PC-3 (cell line): ENCODE data around the gene SYNGR2. TPM values are rescaled to one million over a fixed set of nuclear protein-coding genes. Genes with fewer than 3 reads are reported as not detected.

Experiments
- ATAC-seq: fragments of 200-7000 bp; cut with Tn5 transposase; 2 replicates; pipeline ENCODE4 v1.9.1; 2020; ENCODE audit warnings: mild to moderate bottlenecking, moderate library complexity
- BruUV-seq: library from RNA; stranded (reverse); fragments of 400-500 nt; replicated peaks from 2 replicates; lab custom pipeline; 2021; lab: Mats Ljungman, UMichigan
- CTCF ChIA-PET: fragments of 300-600 bp; sonication (Branson Sonifier 250); formaldehyde crosslinking; loops from one replicate; lab custom pipeline; 2022; ENCODE audit warnings: antibody characterized with exemption; lab: Charles Lee
- POLR2A ChIA-PET: fragments of 300-600 bp; sonication (Branson Sonifier 250); formaldehyde crosslinking; loops from one replicate; lab custom pipeline; 2022; ENCODE audit warnings: antibody characterized with exemption; ENCODE audit not compliant: unreplicated experiment; lab: Charles Lee
- DNase-seq: peaks from one replicate; pipeline ENCODE4 v3.0.0-alpha.2; 2015
- H2AFZ ChIP-seq: fragments of 300-600 bp; sonication (generic); 2 replicates; pipeline ENCODE4 v1.6.0; 2016; ENCODE audit warnings: antibody characterized with exemption, low read length
- H3F3A ChIP-seq: fragments of 300-600 bp; sonication (generic); one replicate; pipeline ENCODE4 v1.6.0; 2017; ENCODE audit warnings: antibody characterized with exemption, low read length, control low read depth, mild to moderate bottlenecking; ENCODE audit not compliant: unreplicated experiment
- H3K27ac ChIP-seq: fragments of 300-600 bp; sonication (generic); 2 replicates; pipeline ENCODE4 v1.5.1; 2016; ENCODE audit warnings: mild to moderate bottlenecking, low read length
- H3K27me3 ChIP-seq: fragments of 300-600 bp; sonication (generic); 2 replicates; pipeline ENCODE4 v1.6.1; 2016; ENCODE audit warnings: low read length, mixed read lengths
- H3K36me3 ChIP-seq: fragments of 300-600 bp; sonication (generic); 2 replicates; pipeline ENCODE4 v1.6.1; 2016; ENCODE audit warnings: low read depth, mixed run types, low read length, mixed read lengths
- H3K4me1 ChIP-seq: fragments of 300-600 bp; sonication (generic); 2 replicates; pipeline ENCODE4 v1.5.1; 2016; ENCODE audit warnings: low read length; ENCODE audit not compliant: insufficient read depth
- H3K4me2 ChIP-seq: fragments of 300-600 bp; sonication (generic); 2 replicates; pipeline ENCODE4 v1.6.0; 2016; ENCODE audit warnings: low read length
- H3K4me3 ChIP-seq: fragments of 300-600 bp; sonication (generic); 2 replicates; pipeline ENCODE4 v1.5.1; 2016; ENCODE audit warnings: mild to moderate bottlenecking, low read length, mixed read lengths
- H3K79me2 ChIP-seq: fragments of 300-600 bp; sonication (generic); 2 replicates; pipeline ENCODE4 v1.6.1; 2017; ENCODE audit warnings: low read length, mixed read lengths
- H3K9ac ChIP-seq: fragments of 300-600 bp; sonication (generic); 2 replicates; pipeline ENCODE4 v1.6.0; 2016; ENCODE audit warnings: mild to moderate bottlenecking, low read length
- H3K9me2 ChIP-seq: fragments of 300-600 bp; sonication (generic); replicated peaks from 2 replicates; pipeline ENCODE4 v1.6.1; 2016; ENCODE audit warnings: mixed run types, low read length, mixed read lengths
- H3K9me3 ChIP-seq: fragments of 300-600 bp; sonication (generic); 2 replicates; pipeline ENCODE4 v1.6.1; 2016; ENCODE audit warnings: low read length, mixed read lengths
- H4K20me1 ChIP-seq: fragments of 300-600 bp; sonication (generic); 2 replicates; pipeline ENCODE4 v1.6.1; 2016; ENCODE audit warnings: low read length, mixed read lengths
- CTCF ChIP-seq: fragments of 300-600 bp; sonication (generic); conservative IDR thresholded peaks from 2 replicates; pipeline ENCODE4 v1.5.1; 2017; ENCODE audit warnings: antibody characterized with exemption, low read depth, mild to moderate bottlenecking, low read length
- EZH2 ChIP-seq: fragments of 300-600 bp; sonication (generic); IDR thresholded peaks from one replicate; pipeline ENCODE4 v1.6.1; 2017; ENCODE audit warnings: antibody characterized with exemption, mild to moderate bottlenecking, low read length; ENCODE audit not compliant: unreplicated experiment
- EZH2phosphoT487 ChIP-seq: fragments of 300-600 bp; sonication (generic); IDR thresholded peaks from 2 replicates; pipeline ENCODE4 v1.6.1; 2018; ENCODE audit warnings: mild to moderate bottlenecking, antibody characterized with exemption, low read length, borderline replicate concordance
- intact Hi-C: fragments of 100-400 bp; cut with micrococcal nuclease; formaldehyde crosslinking; loops from 2 replicates; pipeline ENCODE4 v1.9.0; 2023
- total RNA-seq: library from RNA; depleted of rRNA; stranded (reverse); fragments of >200 nt; gene quantifications from 2 replicates; pipeline ENCODE4 v1.2.3, GENCODE V29; 2014

SYNGR2 gene
- total RNA-seq, 1 experiment from 2014 or later: 213 TPM

- Histone ChIP-seq H3K4me3 (no peak overlapping the region), H4K20me1 (peaks cover under 1% of the 10 kb centered on the region; the same call in 1 of the 2 replicates), H3K4me2 (no peak overlapping the region), H3K79me2 (peaks cover 31% of the 10 kb centered on the region), H2AFZ (no peak overlapping the region), H3K27me3 (no peaks in the 10 kb centered on the region), H3K9me3 (no peaks in the 10 kb centered on the region), H3K9ac (no peak overlapping the region), H3K4me1 (peaks cover 4% of the 10 kb centered on the region), H3K27ac (no peak overlapping the region), H3K9me2 (no peaks in the 10 kb centered on the region), H3F3A (peaks cover 9% of the 10 kb centered on the region), H3K36me3 (peaks cover 41% of the 10 kb centered on the region)
- ATAC-seq: no peak
- CTCF ChIA-PET: no interaction called here
- DNase-seq: no peak
- no peak for TF ChIP-seq EZH2
- TF ChIP-seq CTCF: no peak
- TF ChIP-seq EZH2phosphoT487: no peak
- POLR2A ChIA-PET: no interaction called here
- intact Hi-C loops: no loop called here
- no TSS peak for BruUV-seq
Observed at GRCh38 chr17:78180083-78180482, 11.7 kb downstream of the SYNGR2 start.

- no peak for TF ChIP-seq CTCF
- TF ChIP-seq EZH2phosphoT487: no peak
- TF ChIP-seq EZH2: no peak
- H3K9me2 ChIP-seq: no peaks in the 10 kb centered on the region
- no TSS peak for BruUV-seq
- H3K79me2 ChIP-seq: peaks cover 36% of the 10 kb centered on the region
- POLR2A ChIA-PET: no interaction called here
- intact Hi-C loops: no loop called here
- no peak for DNase-seq
- no peak for ATAC-seq
- H3K36me3 ChIP-seq: peaks cover 41% of the 10 kb centered on the region
- H4K20me1 ChIP-seq: peaks cover 5% of the 10 kb centered on the region; the same call in 1 of the 2 replicates
- no peaks in the 10 kb centered on the region for H3K9me3 ChIP-seq
- no peak overlapping the region for H3K4me3 ChIP-seq
- CTCF ChIA-PET: no interaction called here
- H3K4me1 ChIP-seq: peaks cover 8% of the 10 kb centered on the region
- H2AFZ ChIP-seq: no peak overlapping the region
- no peak overlapping the region for H3K4me2 ChIP-seq
- no peaks in the 10 kb centered on the region for H3K27me3 ChIP-seq
- no peak overlapping the region for H3K27ac ChIP-seq
- H3F3A ChIP-seq: peaks cover 5% of the 10 kb centered on the region
- no peak overlapping the region for H3K9ac ChIP-seq
Observed at GRCh38 chr17:78180508-78180907, 12.1 kb downstream of the SYNGR2 start.

GRCh38 chr17:78182504-78182903 lies 14.1 kb downstream of the SYNGR2 start:
- peaks cover 51% of the 10 kb centered on the region for H3K79me2 ChIP-seq
- H3K27me3 ChIP-seq: no peaks in the 10 kb centered on the region
- H2AFZ ChIP-seq: no peak overlapping the region
- H3K9me2 ChIP-seq: no peaks in the 10 kb centered on the region
- no peak overlapping the region for H3K4me2 ChIP-seq
- peaks cover 17% of the 10 kb centered on the region for H3K4me1 ChIP-seq
- no peak overlapping the region for H3K27ac ChIP-seq
- ChIA-PET CTCF (no interaction called here), POLR2A (no interaction called here)
- H3K9ac ChIP-seq: no peak overlapping the region
- H3F3A ChIP-seq: no peaks in the 10 kb centered on the region
- H3K4me3 ChIP-seq: no peak overlapping the region
- H4K20me1 ChIP-seq: peaks cover 13% of the 10 kb centered on the region; the same call in 1 of the 2 replicates
- intact Hi-C loops: no loop called here
- no peaks in the 10 kb centered on the region for H3K9me3 ChIP-seq
- DNase-seq (no peak), ATAC-seq (no peak)
- H3K36me3 ChIP-seq: peaks cover 33% of the 10 kb centered on the region
- no TSS peak for BruUV-seq
- TF ChIP-seq EZH2phosphoT487 (no peak), EZH2 (no peak), CTCF (no peak)
